GM12891 (cell line): ENCODE measurements around the gene KRT16.

ENCODE experiments used
- POLR2A ChIP-seq: IDR thresholded peaks from 2 replicates; pipeline ENCODE4 v1.6.1; 2011; ENCODE audit warnings: low read depth, low read length, control low read depth
- POLR2AphosphoS5 ChIP-seq: IDR thresholded peaks from 2 replicates; pipeline ENCODE4 v1.6.1; 2011; ENCODE audit warnings: low read depth, low read length, control low read depth
- TAF1 ChIP-seq: IDR thresholded peaks from 2 replicates; pipeline ENCODE4 v1.6.1; 2011; ENCODE audit warnings: low read depth, low read length, control low read depth

DNA sequence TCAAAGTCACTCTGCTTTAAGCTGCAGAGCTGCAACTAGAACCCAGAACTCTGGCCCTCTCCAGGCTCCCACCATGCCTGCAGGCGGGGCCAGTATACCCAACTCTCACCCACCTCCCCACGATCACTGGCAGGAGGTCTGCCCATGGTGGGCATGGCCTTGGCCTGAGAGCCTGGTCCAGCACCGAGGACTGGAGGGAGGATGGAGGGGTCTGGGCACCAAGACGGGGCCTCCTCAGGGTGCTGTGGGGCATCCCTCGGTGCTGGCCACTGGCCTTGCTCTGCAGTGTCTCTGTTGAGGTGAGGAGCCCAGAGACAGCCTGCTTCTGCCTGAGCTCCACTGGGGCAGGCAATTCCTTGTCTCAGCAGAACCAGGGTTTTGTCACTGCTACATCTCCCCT, 1.5 kb upstream of the KRT16 start:
- TF ChIP-seq TAF1 (no peak), POLR2A (no peak), POLR2AphosphoS5 (no peak)
